CD14-positive monocyte (primary cell): Measurements from ENCODE around the gene IQGAP2. TPM values are rescaled to one million over a fixed set of nuclear protein-coding genes. Genes with fewer than 3 reads are reported as not detected.

Experiments used
- DNase-seq, 3 donors: peaks; one replicate each; pipeline ENCODE4 v3.0.0-alpha.2; 2011 to 2022
- H2AFZ ChIP-seq: 2 replicates; pipeline ENCODE4 v1.6.0; 2012; ENCODE audit warnings: mild to moderate bottlenecking, low read depth, low read length, inconsistent platforms; ENCODE audit not compliant: insufficient read depth, poor library complexity, severe bottlenecking
- H3K27ac ChIP-seq, 2 donors: 1 replicate in 1 of 2; 2 replicates in 1 of 2; pipeline ENCODE4 v1.5.1; 2012 to 2013; ENCODE audit warnings: low read length in 2 of 2, control low read depth in 1 of 2, inconsistent platforms in 1 of 2, low read depth in 1 of 2, mild to moderate bottlenecking in 1 of 2
- H3K27me3 ChIP-seq, 2 donors: one replicate each; pipeline versions ENCODE4 v1.6.0 to v1.6.1; 2011 to 2013; ENCODE audit warnings: low read length in 2 of 2; ENCODE audit not compliant: control insufficient read depth in 2 of 2, insufficient read depth in 2 of 2
- H3K36me3 ChIP-seq, 2 donors: replicated peaks in 1 of 2; 1 replicate in 1 of 2; 2 replicates in 1 of 2; pipeline versions ENCODE4 v1.5.1 to v1.6.1; 2012 to 2013; ENCODE audit warnings: low read length in 2 of 2, control low read depth in 1 of 2, inconsistent platforms in 1 of 2, mild to moderate bottlenecking in 1 of 2; ENCODE audit not compliant: insufficient read depth in 2 of 2, control insufficient read depth in 1 of 2
- H3K4me1 ChIP-seq, 2 donors: 1 replicate in 1 of 2; 2 replicates in 1 of 2; pipeline versions ENCODE4 v1.5.1 to v1.6.1; 2012 to 2013; ENCODE audit warnings: low read length in 2 of 2, control low read depth in 1 of 2, inconsistent platforms in 1 of 2, mild to moderate bottlenecking in 1 of 2, moderate library complexity in 1 of 2; ENCODE audit not compliant: insufficient read depth in 2 of 2, control insufficient read depth in 1 of 2
- H3K4me2 ChIP-seq: replicated peaks from 2 replicates; pipeline ENCODE3; 2012; ENCODE audit warnings: low read length, moderate library complexity, mild to moderate bottlenecking; ENCODE audit not compliant: poor library complexity, severe bottlenecking; ENCODE audit errors: extremely low read depth
- H3K4me3 ChIP-seq, 3 experiments: fragments of 200-600 bp in 1 of 3; sonication (generic) in 1 of 3; replicated peaks in 1 of 3; 1 replicate in 2 of 3; 2 replicates in 1 of 3; pipeline ENCODE4 v1.5.1; 2011 to 2013; ENCODE audit warnings: low read length in 3 of 3, mild to moderate bottlenecking in 3 of 3, control low read depth in 2 of 3, low read depth in 2 of 3, inconsistent platforms in 1 of 3, moderate library complexity in 1 of 3
- H3K79me2 ChIP-seq: 2 replicates; pipeline ENCODE4 v1.6.0; 2012; ENCODE audit warnings: mild to moderate bottlenecking, control low read depth, inconsistent platforms, low read length, moderate library complexity; ENCODE audit not compliant: insufficient read depth
- H3K9ac ChIP-seq: 2 replicates; pipeline ENCODE4 v1.6.0; 2017; ENCODE audit warnings: low read length, mild to moderate bottlenecking; ENCODE audit not compliant: insufficient read depth, poor library complexity, severe bottlenecking
- H3K9me3 ChIP-seq, 2 donors: replicated peaks in 1 of 2; 1 replicate in 1 of 2; 2 replicates in 1 of 2; pipeline versions ENCODE4 v1.5.1 to v1.6.1; 2012 to 2013; ENCODE audit warnings: low read length in 2 of 2, control low read depth in 1 of 2; ENCODE audit not compliant: control insufficient read depth in 1 of 2, insufficient read depth in 1 of 2
- H4K20me1 ChIP-seq: 2 replicates; pipeline ENCODE4 v1.6.0; 2012; ENCODE audit warnings: mild to moderate bottlenecking, low read length, control low read depth, moderate library complexity; ENCODE audit not compliant: insufficient read depth
- H3K27ac Mint-ChIP-seq, 7 donors: one replicate each; pipeline ENCODE4 v1.8.0; 2020; ENCODE audit warnings: mild to moderate bottlenecking in 7 of 7, mixed read lengths in 7 of 7, moderate library complexity in 6 of 7, inconsistent platforms in 2 of 7
- H3K27me3 Mint-ChIP-seq, 3 donors: one replicate each; pipeline ENCODE4 v1.8.0; 2021 to 2022; ENCODE audit warnings: low read depth in 3 of 3, mild to moderate bottlenecking in 3 of 3, mixed read lengths in 3 of 3, moderate library complexity in 3 of 3, inconsistent platforms in 1 of 3
- H3K36me3 Mint-ChIP-seq, 2 donors: one replicate each; pipeline ENCODE4 v1.8.0; 2020; ENCODE audit warnings: mixed read lengths in 2 of 2, inconsistent platforms in 1 of 2, mild to moderate bottlenecking in 1 of 2
- H3K4me1 Mint-ChIP-seq: one replicate; pipeline ENCODE4 v1.8.0; 2020; ENCODE audit warnings: mild to moderate bottlenecking, mixed read lengths
- H3K4me3 Mint-ChIP-seq, 2 donors: one replicate each; pipeline ENCODE4 v1.8.0; 2020; ENCODE audit warnings: mild to moderate bottlenecking in 2 of 2, mixed read lengths in 2 of 2, moderate library complexity in 1 of 2
- H3K9me3 Mint-ChIP-seq, 7 donors: one replicate each; pipeline ENCODE4 v1.8.0; 2020 to 2022; ENCODE audit warnings: mixed read lengths in 7 of 7, mild to moderate bottlenecking in 6 of 7, moderate library complexity in 6 of 7, inconsistent platforms in 2 of 7
- CTCF ChIP-seq: fragments of 200-600 bp; IDR thresholded peaks from one replicate; pipeline ENCODE4 v1.8.0; 2022; ENCODE audit warnings: antibody characterized with exemption, mild to moderate bottlenecking
- WGBS: methylation state at CpG from one replicate; pipeline ENCODE4 v1.1.5; 2013; ENCODE audit warnings: missing lambda C conversion rate; ENCODE audit not compliant: insufficient coverage; 5-methylcytosine and 5-hydroxymethylcytosine counted together
- intact Hi-C, 2 donors: fragments of 100-400 bp; cut with micrococcal nuclease; formaldehyde crosslinking; loops; one replicate each; pipeline versions ENCODE4 v1.15.0 to v1.15.1; 2023
- polyA plus RNA-seq, 3 donors: library from polyadenylated mRNA; depleted of rRNA in 1 of 3; unstranded in 2 of 3; stranded (reverse) in 1 of 3; fragments of 300-500 nt in 2 of 3; fragments of >200 nt in 1 of 3; fragmentation: Illumina TruSeq in 2 of 3; gene quantifications; 1 replicate in 2 of 3; 2 replicates in 1 of 3; pipeline ENCODE4 v1.2.3, GENCODE V29; 2012 to 2021
- small RNA-seq: library from RNA; depleted of rRNA; stranded (forward); fragments of <200 nt; gene quantifications from one replicate; pipeline ENCODE3, GENCODE V24; 2012; ENCODE audit warnings: low read depth; ENCODE audit not compliant: insufficient read length

The IQGAP2 gene
- polyA plus RNA-seq, 3 donors: 21.4 to 50.9 (median 35.4) TPM

- intact Hi-C loops: no loop called here
- TF ChIP-seq CTCF: no peak
- Histone ChIP-seq H3K4me2 (no peak overlapping the region), H3K27ac (no peak overlapping the region), H3K9me3 (no peaks in the 10 kb centered on the region), H4K20me1 (no peaks in the 10 kb centered on the region), H3K9ac (no peak overlapping the region), H3K4me1 (no peaks in the 10 kb centered on the region), H3K79me2 (no peaks in the 10 kb centered on the region), H3K4me3 (no peak overlapping the region), H3K27me3 (no peaks in the 10 kb centered on the region), H3K36me3 (no peaks in the 10 kb centered on the region), H2AFZ (no peak overlapping the region)
- peaks cover 1% of the 10 kb centered on the region for H3K4me1 Mint-ChIP-seq
- H3K9me3 Mint-ChIP-seq: no peaks in the 10 kb centered on the region
- DNase-seq: no peak
- H3K4me3 Mint-ChIP-seq: no peak overlapping the region
- no peaks in the 10 kb centered on the region for H3K36me3 Mint-ChIP-seq
- no peak overlapping the region for H3K27ac Mint-ChIP-seq
- WGBS: no CpG with 5 or more reads among the region's 4 CpGs
- peaks cover 0 to 3% (median 1%) of the 10 kb centered on the region in 3 donors for H3K27me3 Mint-ChIP-seq
Measured at GRCh38 chr5:76757049-76757448, 354.0 kb downstream of the IQGAP2 start.

Small RNAs within 50 kb of the gene (small RNA-seq; reads per million reads assigned to genes)
- gene RF02154 (not detected), gene RF02155 (not detected)

Other genes starting within 250 kb of the IQGAP2 start
- under 1 TPM in 1 of 3 donors, not detected in 2; 0.14 TPM for gene F2RL2, start 220.1 kb downstream of the IQGAP2 start, polyA plus RNA-seq